Prostate gland (tissue), 2 donors: ENCODE data around the gene WWOX. TPM values are rescaled to one million over a fixed set of nuclear protein-coding genes. Genes with fewer than 3 reads are reported as not detected.

ENCODE experiments used
- DNase-seq: peaks from one replicate; pipeline ENCODE4 v3.0.0-alpha.2; 2019; ENCODE audit warnings: low spot score
- H3K27ac ChIP-seq, 2 donors: fragments of 200-600 bp; sonication (generic); 2 replicates each; pipeline ENCODE4 v1.5.1; 2017 to 2019
- H3K27me3 ChIP-seq: fragments of 200-600 bp; sonication (generic); replicated peaks from 2 replicates; pipeline ENCODE4 v1.5.1; 2019; ENCODE audit not compliant: insufficient read depth
- H3K36me3 ChIP-seq, 2 donors: fragments of 200-600 bp; sonication (generic); 1 replicate in 1 of 2; 2 replicates in 1 of 2; pipeline versions ENCODE4 v1.5.1 to v1.8.1; 2017 to 2019
- H3K4me1 ChIP-seq: fragments of 200-600 bp; sonication (generic); replicated peaks from 2 replicates; pipeline ENCODE4 v1.5.1; 2019
- H3K4me3 ChIP-seq, 2 donors: fragments of 200-600 bp; sonication (generic); 2 replicates each; pipeline ENCODE4 v1.5.1; 2017 to 2019
- H3K9me3 ChIP-seq: fragments of 200-600 bp; sonication (generic); 2 replicates; pipeline ENCODE4 v1.5.1; 2017
- POLR2A ChIP-seq: fragments of 450-650 bp; IDR thresholded peaks from one replicate; pipeline ENCODE4 v1.6.1; 2016; ENCODE audit warnings: antibody characterized with exemption, mild to moderate bottlenecking
- POLR2AphosphoS5 ChIP-seq: sonication (generic); formaldehyde crosslinking; IDR thresholded peaks from one replicate; pipeline ENCODE4 v1.6.1; 2017; ENCODE audit warnings: antibody characterized with exemption
- WGBS: methylation state at CpG from one replicate; pipeline ENCODE4 v1.1.5; 2018; 5-methylcytosine and 5-hydroxymethylcytosine counted together
- intact Hi-C: fragments of 100-400 bp; cut with DNase I; formaldehyde crosslinking; loops from one replicate; pipeline ENCODE4 v1.14.2; 2022
- total RNA-seq, 2 donors: library from RNA; depleted of rRNA; stranded (reverse); fragments of >200 nt; gene quantifications; one replicate each; pipeline ENCODE4 v1.1.0, GENCODE V29; 2016
- TF ChIP-seq, protein P1 (sequence below), 4 experiments: fragments of 200-600 bp in 2 of 4; fragments of 450-650 bp in 2 of 4; sonication (generic) in 2 of 4; IDR thresholded peaks; 1 replicate in 3 of 4; 2 replicates in 1 of 4; pipeline ENCODE4 v1.5.1; 2016 to 2019; ENCODE audit warnings: antibody characterized with exemption in 4 of 4, mild to moderate bottlenecking in 2 of 4, moderate library complexity in 2 of 4

The WWOX gene
- total RNA-seq, 2 donors from 2014 or later, result 93.2 to 99.4 TPM

- H3K9me3 ChIP-seq, result no peaks in the 10 kb centered on the region
- no peak overlapping the region for H3K27ac ChIP-seq
- TF ChIP-seq POLR2A, result no peak
- DNase-seq, result no peak
- WGBS, result 86% methylated on average over 3 of the region's 3 CpGs
- no peak overlapping the region for H3K4me3 ChIP-seq
- no peaks in the 10 kb centered on the region for H3K27me3 ChIP-seq
- no peaks in the 10 kb centered on the region for H3K36me3 ChIP-seq
- intact Hi-C loops, result no loop called here
- H3K4me1 ChIP-seq, result no peaks in the 10 kb centered on the region
Measured at GRCh38 chr16:79019431-79019830, 920.0 kb downstream of the WWOX start.

GRCh38 chr16:79021991-79022630, 922.7 kb downstream of the WWOX start:
- Histone ChIP-seq H3K36me3 (no peaks in the 10 kb centered on the region), H3K9me3 (no peaks in the 10 kb centered on the region), H3K27ac (no peak overlapping the region), H3K4me3 (no peak overlapping the region), H3K27me3 (no peaks in the 10 kb centered on the region), H3K4me1 (no peaks in the 10 kb centered on the region)
- 79% methylated on average over 9 of the region's 9 CpGs for WGBS
- TF ChIP-seq POLR2AphosphoS5 (no peak), POLR2A (no peak)
- TF ChIP-seq, protein P1, sequence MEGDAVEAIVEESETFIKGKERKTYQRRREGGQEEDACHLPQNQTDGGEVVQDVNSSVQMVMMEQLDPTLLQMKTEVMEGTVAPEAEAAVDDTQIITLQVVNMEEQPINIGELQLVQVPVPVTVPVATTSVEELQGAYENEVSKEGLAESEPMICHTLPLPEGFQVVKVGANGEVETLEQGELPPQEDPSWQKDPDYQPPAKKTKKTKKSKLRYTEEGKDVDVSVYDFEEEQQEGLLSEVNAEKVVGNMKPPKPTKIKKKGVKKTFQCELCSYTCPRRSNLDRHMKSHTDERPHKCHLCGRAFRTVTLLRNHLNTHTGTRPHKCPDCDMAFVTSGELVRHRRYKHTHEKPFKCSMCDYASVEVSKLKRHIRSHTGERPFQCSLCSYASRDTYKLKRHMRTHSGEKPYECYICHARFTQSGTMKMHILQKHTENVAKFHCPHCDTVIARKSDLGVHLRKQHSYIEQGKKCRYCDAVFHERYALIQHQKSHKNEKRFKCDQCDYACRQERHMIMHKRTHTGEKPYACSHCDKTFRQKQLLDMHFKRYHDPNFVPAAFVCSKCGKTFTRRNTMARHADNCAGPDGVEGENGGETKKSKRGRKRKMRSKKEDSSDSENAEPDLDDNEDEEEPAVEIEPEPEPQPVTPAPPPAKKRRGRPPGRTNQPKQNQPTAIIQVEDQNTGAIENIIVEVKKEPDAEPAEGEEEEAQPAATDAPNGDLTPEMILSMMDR (IDR thresholded peaks at IDR 0.05), result no peak
- DNase-seq, result no peak
- intact Hi-C loops, result no loop called here

DNA sequence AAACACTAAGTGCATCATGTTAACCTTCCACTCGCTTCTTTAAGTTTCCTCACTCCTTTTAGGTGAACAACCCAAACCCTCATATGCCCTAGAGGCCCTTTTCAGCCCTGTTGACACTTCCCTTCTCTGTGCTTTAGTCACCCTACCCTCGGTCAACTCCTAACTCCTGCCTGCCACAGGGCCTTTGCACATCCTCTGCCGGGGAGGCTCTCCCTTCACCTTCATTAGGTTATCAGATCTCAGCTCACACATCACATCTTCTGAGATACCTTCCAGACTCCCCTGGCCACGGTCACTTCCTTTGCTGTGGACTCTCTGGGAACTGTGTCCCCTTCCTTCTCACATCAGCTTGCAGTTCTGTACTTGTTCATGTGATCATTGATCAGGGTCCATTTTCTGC, 926.7 kb downstream of the WWOX start:
- Histone ChIP-seq H3K36me3 (no peaks in the 10 kb centered on the region), H3K27me3 (no peaks in the 10 kb centered on the region), H3K4me3 (no peak overlapping the region), H3K4me1 (no peaks in the 10 kb centered on the region), H3K27ac (no peak overlapping the region), H3K9me3 (no peaks in the 10 kb centered on the region)
- no peak for DNase-seq
- no peak for TF ChIP-seq POLR2A
- TF ChIP-seq POLR2AphosphoS5, result no peak
- TF ChIP-seq, protein P1 (IDR thresholded peaks at IDR 0.05), result no peak
- intact Hi-C loops, result no loop called here
- WGBS, result 96% methylated on average over 4 of the region's 4 CpGs

GRCh38 chr16:79036541-79036940, 937.1 kb downstream of the WWOX start:
- DNase-seq, result no peak

DNA sequence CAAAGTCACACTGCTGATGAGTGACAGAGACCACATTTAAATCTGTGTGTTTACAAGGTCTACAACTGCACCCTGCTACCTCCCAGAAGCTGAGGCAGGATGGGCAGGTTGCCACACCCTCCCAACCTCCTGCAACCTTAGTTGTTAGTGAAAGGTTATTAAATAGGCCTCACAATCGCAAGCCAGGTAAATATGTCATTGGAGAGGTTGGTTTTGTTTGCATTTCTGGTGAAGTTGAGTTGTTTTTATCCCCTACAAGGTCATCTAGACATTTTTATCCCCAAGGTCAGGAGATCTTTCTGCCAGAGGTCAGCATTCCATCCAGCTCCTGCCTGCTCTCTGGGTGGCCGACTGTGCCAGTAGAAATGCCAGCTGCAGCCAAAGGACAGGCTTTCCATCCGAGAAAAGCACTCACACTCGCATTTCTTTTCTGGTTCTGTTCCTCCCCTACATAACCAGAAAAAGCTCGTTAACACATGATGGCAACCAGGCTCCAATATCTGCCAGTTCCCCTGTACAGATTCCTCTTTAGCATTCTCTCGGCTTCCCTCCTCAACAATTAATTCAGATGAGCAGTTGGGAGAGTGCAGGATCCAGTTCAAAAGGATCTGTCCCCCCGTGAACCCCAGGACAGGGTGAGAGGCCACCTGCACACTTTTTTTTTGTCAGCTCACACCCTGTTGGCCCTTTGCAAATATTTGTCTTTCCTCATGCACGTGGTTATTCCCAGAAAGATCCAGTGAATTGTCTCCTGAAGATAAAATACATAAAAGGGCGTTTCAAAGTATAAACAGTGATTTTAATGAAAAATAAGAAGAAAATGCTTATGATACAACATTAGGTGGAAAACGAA, 938.3 kb downstream of the WWOX start:
- Histone ChIP-seq H3K9me3 (no peaks in the 10 kb centered on the region), H3K27ac (no peak overlapping the region), H3K4me1 (no peaks in the 10 kb centered on the region), H3K4me3 (no peak overlapping the region), H3K36me3 (no peaks in the 10 kb centered on the region), H3K27me3 (no peaks in the 10 kb centered on the region)
- no peak for DNase-seq
- 51% methylated on average over 10 of the region's 10 CpGs for WGBS
- intact Hi-C loops, result no loop called here
- TF ChIP-seq POLR2A, result no peak
- TF ChIP-seq, protein P1 (IDR thresholded peaks at IDR 0.05), result no peak
- TF ChIP-seq POLR2AphosphoS5, result no peak

More at GRCh38 chr16:79036541-79036940, 937.1 kb downstream of the WWOX start:
- intact Hi-C loops, result no loop called here
- Histone ChIP-seq H3K27me3 (no peaks in the 10 kb centered on the region), H3K36me3 (no peaks in the 10 kb centered on the region), H3K9me3 (no peaks in the 10 kb centered on the region), H3K4me3 (no peak overlapping the region), H3K27ac (no peak overlapping the region), H3K4me1 (no peaks in the 10 kb centered on the region)
- TF ChIP-seq, protein P1 (IDR thresholded peaks at IDR 0.05), result no peak
- no peak for TF ChIP-seq POLR2A
- no peak for TF ChIP-seq POLR2AphosphoS5
- WGBS, result 98% methylated on average over 4 of the region's 4 CpGs
